ENCODE results near the gene FAM53B.

FAM53B gene

GRCh38 chr10:124685261-124685660 lies 58.9 kb downstream of the FAM53B start:
- no peak for TF ChIP-seq TCF4 (CRISPR knock-in tag; IDR thresholded peaks at IDR 0.05; ENCODE audit: borderline replicate concordance)
- TF ChIP-seq ZFP30 (CRISPR knock-in tag; IDR thresholded peaks at IDR 0.05) = no peak
- no peak for TF ChIP-seq CSDC2 (CRISPR knock-in tag; IDR thresholded peaks at IDR 0.05)
- no peak for TF ChIP-seq ZNF8 (CRISPR knock-in tag; IDR thresholded peaks at IDR 0.05)
- no peak for TF ChIP-seq CSRNP3 (CRISPR knock-in tag; IDR thresholded peaks at IDR 0.05)
- TF ChIP-seq, protein P1, sequence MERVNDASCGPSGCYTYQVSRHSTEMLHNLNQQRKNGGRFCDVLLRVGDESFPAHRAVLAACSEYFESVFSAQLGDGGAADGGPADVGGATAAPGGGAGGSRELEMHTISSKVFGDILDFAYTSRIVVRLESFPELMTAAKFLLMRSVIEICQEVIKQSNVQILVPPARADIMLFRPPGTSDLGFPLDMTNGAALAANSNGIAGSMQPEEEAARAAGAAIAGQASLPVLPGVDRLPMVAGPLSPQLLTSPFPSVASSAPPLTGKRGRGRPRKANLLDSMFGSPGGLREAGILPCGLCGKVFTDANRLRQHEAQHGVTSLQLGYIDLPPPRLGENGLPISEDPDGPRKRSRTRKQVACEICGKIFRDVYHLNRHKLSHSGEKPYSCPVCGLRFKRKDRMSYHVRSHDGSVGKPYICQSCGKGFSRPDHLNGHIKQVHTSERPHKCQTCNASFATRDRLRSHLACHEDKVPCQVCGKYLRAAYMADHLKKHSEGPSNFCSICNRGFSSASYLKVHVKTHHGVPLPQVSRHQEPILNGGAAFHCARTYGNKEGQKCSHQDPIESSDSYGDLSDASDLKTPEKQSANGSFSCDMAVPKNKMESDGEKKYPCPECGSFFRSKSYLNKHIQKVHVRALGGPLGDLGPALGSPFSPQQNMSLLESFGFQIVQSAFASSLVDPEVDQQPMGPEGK (CRISPR knock-in tag; IDR thresholded peaks at IDR 0.05; ENCODE audit: borderline replicate concordance) = no peak
- no peak for ATAC-seq

GRCh38 chr10:124683814-124684213 lies 60.4 kb downstream of the FAM53B start:
- TF ChIP-seq OSR1 (CRISPR knock-in tag; IDR thresholded peaks at IDR 0.05) (no peak), ESRRG (CRISPR knock-in tag; IDR thresholded peaks at IDR 0.05) (no peak), ZNF70 (CRISPR knock-in tag; IDR thresholded peaks at IDR 0.05) (no peak), SNAI2 (CRISPR knock-in tag; IDR thresholded peaks at IDR 0.05) (no peak), CSDC2 (CRISPR knock-in tag; IDR thresholded peaks at IDR 0.05) (no peak), ARNTL (CRISPR knock-in tag; IDR thresholded peaks at IDR 0.05; ENCODE audit: borderline replicate concordance, low read depth) (no peak), ZNF565 (CRISPR knock-in tag; conservative IDR thresholded peaks at IDR 0.05; ENCODE audit: low read depth) (no peak), ZFP3 (CRISPR knock-in tag; IDR thresholded peaks at IDR 0.05) (no peak), ZFP30 (CRISPR knock-in tag; IDR thresholded peaks at IDR 0.05) (no peak), ISL1 (CRISPR knock-in tag; IDR thresholded peaks at IDR 0.05) (no peak), GLIS3 (CRISPR knock-in tag; IDR thresholded peaks at IDR 0.05) (no peak), RARB (CRISPR knock-in tag; IDR thresholded peaks at IDR 0.05) (no peak)
- TF ChIP-seq, protein P2, sequence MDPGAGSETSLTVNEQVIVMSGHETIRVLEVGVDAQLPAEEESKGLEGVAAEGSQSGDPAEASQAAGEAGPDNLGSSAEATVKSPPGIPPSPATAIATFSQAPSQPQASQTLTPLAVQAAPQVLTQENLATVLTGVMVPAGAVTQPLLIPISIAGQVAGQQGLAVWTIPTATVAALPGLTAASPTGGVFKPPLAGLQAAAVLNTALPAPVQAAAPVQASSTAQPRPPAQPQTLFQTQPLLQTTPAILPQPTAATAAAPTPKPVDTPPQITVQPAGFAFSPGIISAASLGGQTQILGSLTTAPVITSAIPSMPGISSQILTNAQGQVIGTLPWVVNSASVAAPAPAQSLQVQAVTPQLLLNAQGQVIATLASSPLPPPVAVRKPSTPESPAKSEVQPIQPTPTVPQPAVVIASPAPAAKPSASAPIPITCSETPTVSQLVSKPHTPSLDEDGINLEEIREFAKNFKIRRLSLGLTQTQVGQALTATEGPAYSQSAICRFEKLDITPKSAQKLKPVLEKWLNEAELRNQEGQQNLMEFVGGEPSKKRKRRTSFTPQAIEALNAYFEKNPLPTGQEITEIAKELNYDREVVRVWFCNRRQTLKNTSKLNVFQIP (CRISPR knock-in tag; IDR thresholded peaks at IDR 0.05; ENCODE audit: borderline replicate concordance, low read depth) = no peak
- TF ChIP-seq, protein P3, sequence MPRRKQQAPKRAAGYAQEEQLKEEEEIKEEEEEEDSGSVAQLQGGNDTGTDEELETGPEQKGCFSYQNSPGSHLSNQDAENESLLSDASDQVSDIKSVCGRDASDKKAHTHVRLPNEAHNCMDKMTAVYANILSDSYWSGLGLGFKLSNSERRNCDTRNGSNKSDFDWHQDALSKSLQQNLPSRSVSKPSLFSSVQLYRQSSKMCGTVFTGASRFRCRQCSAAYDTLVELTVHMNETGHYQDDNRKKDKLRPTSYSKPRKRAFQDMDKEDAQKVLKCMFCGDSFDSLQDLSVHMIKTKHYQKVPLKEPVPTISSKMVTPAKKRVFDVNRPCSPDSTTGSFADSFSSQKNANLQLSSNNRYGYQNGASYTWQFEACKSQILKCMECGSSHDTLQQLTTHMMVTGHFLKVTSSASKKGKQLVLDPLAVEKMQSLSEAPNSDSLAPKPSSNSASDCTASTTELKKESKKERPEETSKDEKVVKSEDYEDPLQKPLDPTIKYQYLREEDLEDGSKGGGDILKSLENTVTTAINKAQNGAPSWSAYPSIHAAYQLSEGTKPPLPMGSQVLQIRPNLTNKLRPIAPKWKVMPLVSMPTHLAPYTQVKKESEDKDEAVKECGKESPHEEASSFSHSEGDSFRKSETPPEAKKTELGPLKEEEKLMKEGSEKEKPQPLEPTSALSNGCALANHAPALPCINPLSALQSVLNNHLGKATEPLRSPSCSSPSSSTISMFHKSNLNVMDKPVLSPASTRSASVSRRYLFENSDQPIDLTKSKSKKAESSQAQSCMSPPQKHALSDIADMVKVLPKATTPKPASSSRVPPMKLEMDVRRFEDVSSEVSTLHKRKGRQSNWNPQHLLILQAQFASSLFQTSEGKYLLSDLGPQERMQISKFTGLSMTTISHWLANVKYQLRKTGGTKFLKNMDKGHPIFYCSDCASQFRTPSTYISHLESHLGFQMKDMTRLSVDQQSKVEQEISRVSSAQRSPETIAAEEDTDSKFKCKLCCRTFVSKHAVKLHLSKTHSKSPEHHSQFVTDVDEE (CRISPR knock-in tag; IDR thresholded peaks at IDR 0.05) = no peak

GRCh38 chr10:124681626-124682552 lies 62.3 kb downstream of the FAM53B start:
- ATAC-seq = no peak
- TF ChIP-seq SNAI2 (CRISPR knock-in tag; IDR thresholded peaks at IDR 0.05) (no peak), ZFP30 (CRISPR knock-in tag; IDR thresholded peaks at IDR 0.05) (no peak), BACH2 (CRISPR knock-in tag; IDR thresholded peaks at IDR 0.05; ENCODE audit: borderline replicate concordance) (no peak), ZC3H10 (CRISPR knock-in tag; IDR thresholded peaks at IDR 0.05) (no peak), CSRNP3 (CRISPR knock-in tag; IDR thresholded peaks at IDR 0.05) (no peak), ZNF565 (CRISPR knock-in tag; conservative IDR thresholded peaks at IDR 0.05; ENCODE audit: low read depth) (no peak), ISL1 (CRISPR knock-in tag; IDR thresholded peaks at IDR 0.05) (no peak), TOX (CRISPR knock-in tag; IDR thresholded peaks at IDR 0.05; ENCODE audit: borderline replicate concordance) (no peak), ZNF8 (CRISPR knock-in tag; IDR thresholded peaks at IDR 0.05) (no peak), TCF4 (CRISPR knock-in tag; IDR thresholded peaks at IDR 0.05; ENCODE audit: borderline replicate concordance) (no peak), ZNF70 (CRISPR knock-in tag; IDR thresholded peaks at IDR 0.05) (no peak), OSR1 (CRISPR knock-in tag; IDR thresholded peaks at IDR 0.05) (no peak), GLIS3 (CRISPR knock-in tag; IDR thresholded peaks at IDR 0.05) (no peak), ESRRG (CRISPR knock-in tag; IDR thresholded peaks at IDR 0.05) (no peak)
- TF ChIP-seq, protein P2 (CRISPR knock-in tag; IDR thresholded peaks at IDR 0.05; ENCODE audit: borderline replicate concordance, low read depth) = no peak
- TF ChIP-seq, protein P3 (CRISPR knock-in tag; IDR thresholded peaks at IDR 0.05) = no peak

More at GRCh38 chr10:124683814-124684213, 60.4 kb downstream of the FAM53B start:
- ATAC-seq = no peak

Measured in SK-N-SH treated with all-trans-retinoic acid at 6 μM for 48 hours (cell line).